GM03348 (cell line): ENCODE results near the gene TMEM39A.

Experiments
- DNase-seq: peaks from one replicate; pipeline ENCODE4 v3.0.0; 2012; ENCODE audit warnings: low spot score

TMEM39A gene, protein sequence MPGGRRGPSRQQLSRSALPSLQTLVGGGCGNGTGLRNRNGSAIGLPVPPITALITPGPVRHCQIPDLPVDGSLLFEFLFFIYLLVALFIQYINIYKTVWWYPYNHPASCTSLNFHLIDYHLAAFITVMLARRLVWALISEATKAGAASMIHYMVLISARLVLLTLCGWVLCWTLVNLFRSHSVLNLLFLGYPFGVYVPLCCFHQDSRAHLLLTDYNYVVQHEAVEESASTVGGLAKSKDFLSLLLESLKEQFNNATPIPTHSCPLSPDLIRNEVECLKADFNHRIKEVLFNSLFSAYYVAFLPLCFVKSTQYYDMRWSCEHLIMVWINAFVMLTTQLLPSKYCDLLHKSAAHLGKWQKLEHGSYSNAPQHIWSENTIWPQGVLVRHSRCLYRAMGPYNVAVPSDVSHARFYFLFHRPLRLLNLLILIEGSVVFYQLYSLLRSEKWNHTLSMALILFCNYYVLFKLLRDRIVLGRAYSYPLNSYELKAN

DNA sequence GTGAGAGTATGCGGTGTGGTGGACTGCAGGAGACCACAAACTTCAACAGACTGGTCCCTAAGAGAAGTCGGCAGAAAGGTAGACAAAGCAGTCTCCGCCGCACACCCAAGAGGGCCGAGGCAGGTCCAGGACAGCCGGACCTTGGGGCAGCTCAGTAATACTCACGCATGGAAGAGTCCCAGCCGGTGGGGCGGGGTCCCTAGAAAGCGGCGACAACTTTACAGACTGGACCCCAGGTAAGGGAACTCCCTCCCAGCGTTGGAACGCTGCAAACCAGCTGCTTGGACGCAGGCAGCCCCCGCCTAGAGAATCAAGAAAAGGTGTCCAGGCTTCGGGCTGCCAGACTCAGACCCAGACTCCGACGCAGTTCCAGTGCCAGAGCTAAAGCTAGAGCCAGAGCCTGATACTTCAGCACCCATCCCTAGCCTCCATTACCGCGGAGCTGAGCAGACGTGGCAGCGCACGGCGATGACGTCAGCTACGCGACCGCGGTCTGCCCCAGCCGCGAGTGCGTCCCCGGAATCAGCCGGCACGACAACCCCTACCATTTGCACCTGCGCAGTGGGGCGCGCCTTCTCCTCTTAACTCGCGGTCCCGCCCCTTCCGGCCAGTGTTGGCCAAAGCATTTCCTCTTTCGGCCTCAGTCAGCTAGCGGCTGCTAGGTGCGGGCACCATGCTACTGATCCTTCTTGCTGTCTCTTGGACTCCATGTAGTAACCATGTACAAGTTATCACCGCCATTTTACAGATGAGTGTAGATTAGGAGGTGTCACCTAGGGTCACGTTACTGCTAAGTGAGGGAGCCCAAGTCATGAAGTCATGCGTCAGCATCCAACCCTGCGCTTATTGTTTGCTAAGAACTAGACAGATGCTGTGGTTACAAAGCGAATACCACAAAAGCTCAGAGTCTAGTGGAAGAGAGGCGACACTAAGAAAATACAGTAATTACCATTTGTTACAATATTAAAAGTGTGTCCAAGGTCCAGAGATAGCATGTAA, at the start of gene TMEM39A:
Gene TMEM39A (minus strand): TSS at position 445 of the 999 bp plus-strand sequence. CDS start 1,541 bp downstream, outside the sequence.
- DNase-seq, result peak; percentile 100

DNA sequence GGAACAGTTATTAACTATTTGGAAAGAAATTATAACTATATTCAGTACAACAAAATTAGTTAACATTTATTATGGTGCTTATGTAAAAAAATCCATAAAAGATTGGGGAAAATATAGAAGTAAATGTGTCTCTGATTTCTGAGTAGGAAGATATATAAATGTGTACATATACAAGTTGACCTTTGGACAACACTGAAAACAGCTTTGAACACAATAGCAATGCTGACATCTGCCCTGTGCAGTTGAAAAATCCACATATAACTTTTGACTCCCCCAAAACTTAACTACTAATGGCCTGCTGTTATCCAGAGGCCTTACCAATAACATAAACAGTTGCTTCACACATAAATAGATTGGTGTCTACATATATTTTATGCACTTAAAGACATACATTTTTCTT, 47.3 kb upstream of the TMEM39A start:
- no peak for DNase-seq

DNA sequence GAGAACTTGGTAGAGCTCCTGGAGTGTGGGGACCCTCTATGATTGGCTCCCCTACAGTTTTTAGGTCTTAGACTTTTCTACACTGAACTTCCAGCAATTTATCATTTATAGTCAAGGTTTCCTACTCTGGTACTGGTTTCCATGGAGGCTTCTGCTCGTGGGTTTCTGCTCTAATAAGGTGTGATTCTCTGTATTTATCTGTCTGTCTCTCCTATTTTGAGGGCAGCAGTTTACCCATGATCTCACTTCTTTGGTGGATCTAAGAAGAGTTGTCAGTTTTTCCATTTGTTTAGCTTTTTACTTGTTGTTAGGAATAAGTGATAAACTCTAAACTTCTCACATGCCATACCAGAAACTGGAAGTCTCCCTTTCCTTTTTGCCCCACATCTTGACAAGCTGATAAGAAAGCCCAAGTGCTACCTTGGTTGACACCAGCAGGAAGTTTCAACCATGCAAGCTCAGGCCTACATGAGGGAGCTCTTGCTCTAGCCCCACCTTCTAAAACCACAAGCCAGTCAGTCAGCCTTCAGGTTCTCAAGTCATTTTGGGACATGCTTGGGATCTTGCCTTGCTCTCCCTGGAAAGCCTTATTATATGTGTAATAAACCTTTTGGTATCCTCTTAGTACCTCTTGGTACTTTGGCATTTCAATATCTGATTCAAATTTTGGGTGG, 44.9 kb upstream of the TMEM39A start:
- DNase-seq, result no peak

DNA sequence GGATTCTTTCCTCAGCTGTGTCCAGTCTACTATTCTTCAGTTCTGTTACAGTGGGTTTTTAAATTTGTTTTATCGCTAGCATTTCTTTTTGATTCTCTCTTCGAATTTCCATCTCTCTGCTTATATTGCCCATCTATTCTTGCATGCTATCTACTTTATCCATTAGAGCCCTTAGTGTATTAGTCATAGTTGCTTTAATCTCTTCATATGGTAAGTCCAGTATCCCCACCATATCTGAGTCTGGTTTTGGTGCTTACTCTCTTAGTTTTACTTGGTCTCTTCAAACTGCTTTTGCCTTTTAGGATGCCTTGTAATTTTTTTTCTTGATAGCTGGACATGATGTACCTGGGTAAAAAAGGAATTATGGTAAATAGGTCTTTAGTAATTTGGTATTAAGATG, 44.0 kb upstream of the TMEM39A start:
- DNase-seq, result no peak

DNA sequence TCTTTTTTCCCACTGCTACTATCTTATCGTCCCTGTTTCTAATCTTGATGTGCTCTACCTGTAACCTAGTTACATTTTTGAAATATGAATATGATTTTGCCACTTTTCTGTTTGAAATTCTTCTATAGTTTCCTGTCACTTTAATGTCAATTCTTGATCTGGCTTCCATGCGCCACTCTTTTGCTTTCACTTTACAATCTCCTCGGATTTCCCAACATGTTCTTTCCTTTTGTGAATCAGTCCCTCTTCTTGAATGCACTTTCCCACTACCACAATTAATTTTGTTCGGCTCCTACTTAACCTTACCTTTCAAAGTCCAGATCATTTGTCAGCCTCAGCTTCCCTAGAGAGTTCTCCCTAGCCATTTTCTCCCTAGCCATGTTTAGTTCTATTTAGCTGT, 43.2 kb upstream of the TMEM39A start:
- no peak for DNase-seq

DNA sequence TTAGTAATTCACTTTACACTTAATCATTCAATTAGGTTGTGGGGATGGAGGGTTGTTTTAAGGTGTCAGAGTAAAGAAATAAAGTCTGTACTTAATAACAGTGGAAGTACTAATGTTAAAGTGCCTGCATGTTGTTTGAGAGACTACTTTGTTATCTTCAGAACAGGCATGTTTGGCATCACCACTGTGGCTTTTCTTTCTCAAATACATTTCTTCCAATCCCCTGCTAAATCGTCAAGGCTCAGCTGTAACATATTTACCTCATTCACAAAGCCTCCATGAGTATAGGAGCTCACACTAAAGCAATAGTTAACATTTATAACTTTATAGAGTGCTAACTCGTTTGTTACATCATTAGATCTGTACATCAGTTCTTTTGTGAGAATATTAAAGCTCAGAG, 37.5 kb upstream of the TMEM39A start:
- no peak for DNase-seq

DNA sequence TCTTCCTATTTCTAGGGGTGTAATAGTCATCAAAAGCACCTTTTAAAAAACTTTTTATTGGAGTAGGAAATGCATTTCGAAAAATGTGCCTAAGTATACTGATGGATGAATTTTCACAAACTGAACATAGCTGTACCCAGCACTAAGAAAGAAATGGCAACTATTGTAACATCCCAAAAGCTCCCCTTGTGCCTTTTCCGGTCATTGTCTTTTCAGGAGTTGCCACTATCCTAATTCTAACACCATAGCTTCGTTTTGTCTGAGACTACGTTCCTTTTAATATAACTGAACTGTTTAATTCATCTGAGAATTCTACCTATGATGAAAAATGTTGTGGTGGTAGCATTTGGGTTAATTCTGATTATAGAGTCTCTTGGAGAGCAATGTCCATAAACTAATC, 36.9 kb upstream of the TMEM39A start:
- DNase-seq, result no peak

DNA sequence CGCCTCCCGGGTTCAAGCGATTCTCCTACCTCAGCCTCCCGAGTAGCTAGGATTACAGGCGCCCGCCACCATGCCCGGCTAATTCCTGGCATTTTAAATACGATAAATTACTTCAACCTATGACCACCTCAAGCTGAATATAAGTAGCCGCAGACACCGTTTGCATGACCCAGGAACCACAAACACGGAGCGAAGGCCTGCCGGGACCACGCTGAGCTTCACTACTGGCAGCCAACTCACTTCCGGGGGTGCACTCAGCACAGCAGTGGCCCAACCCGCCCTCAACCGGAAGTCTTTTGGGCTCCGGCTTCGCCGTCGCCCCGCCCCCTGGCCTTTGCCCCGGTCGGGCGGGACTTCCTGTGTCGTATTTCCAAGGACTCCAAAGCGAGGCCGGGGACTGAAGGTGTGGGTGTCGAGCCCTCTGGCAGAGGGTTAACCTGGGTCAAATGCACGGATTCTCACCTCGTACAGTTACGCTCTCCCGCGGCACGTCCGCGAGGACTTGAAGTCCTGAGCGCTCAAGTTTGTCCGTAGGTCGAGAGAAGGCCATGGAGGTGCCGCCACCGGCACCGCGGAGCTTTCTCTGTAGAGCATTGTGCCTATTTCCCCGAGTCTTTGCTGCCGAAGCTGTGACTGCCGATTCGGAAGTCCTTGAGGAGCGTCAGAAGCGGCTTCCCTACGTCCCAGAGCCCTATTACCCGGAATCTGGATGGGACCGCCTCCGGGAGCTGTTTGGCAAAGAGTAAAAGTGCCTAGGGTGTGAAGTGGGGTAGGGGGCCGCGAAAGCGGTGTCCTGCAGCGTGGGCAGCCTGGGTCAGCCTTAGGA, 35.0 kb upstream of the TMEM39A start, which contains the start of gene TIMMDC1:
Gene TIMMDC1 (plus strand): TSS at position 362 of the 826 bp plus-strand sequence. CDS start 187 bp downstream, at position 549.
- DNase-seq, result peak; percentile 98

DNA sequence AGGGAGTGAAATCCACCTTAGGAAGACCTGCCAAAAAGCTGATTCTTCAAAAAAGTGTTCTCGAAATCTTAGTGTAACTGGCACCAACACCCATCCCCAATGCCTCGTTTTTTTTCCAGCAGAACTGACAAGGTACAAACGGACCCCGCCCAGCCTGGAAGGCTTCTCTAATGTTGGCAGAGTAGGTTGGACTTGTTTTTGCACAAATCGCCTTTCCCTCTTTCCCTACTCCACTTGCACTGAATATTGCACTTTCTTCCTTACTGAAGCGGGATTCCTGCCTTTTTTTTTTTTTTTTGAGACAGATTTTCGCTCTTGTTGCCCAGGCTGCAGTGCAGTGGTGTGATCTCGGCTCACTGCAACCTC, 34.4 kb upstream of the TMEM39A start:
- DNase-seq, result peak; percentile 11

DNA sequence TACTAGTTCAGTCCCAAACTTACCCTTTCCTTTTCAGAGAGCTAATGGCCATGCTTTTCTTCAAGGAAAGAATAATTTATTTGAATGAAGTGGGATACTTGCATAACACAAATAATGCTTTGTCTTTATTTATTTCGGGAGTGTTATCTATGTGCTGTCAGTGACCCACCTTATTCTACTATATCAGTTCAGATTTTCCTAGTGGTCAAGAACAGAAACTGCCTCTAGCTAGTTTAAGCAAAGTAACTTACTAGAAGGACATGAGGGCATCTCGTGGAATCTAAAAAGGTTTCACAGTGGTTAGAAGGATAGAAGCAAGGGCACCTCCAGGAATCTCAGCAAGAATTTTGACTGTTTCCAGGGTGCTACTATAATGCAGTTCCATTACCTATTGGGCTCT, 31.2 kb upstream of the TMEM39A start:
- no peak for DNase-seq

DNA sequence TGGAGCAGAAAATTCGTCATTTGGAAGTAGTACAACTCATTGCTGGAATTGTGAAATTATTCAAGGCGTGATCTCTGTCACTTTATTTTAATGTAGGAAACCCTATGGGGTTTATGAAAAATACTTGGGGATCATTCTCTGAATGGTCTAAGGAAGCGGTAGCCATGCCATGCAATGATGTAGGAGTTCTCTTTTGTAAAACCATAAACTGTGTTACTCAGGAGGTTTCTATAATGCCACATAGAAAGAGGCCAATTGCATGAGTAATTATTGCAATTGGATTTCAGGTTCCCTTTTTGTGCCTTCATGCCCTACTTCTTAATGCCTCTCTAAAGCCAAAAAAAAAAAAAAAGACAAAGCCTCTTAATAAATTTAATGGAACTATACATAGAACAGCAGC, 29.4 kb upstream of the TMEM39A start:
- no peak for DNase-seq

DNA sequence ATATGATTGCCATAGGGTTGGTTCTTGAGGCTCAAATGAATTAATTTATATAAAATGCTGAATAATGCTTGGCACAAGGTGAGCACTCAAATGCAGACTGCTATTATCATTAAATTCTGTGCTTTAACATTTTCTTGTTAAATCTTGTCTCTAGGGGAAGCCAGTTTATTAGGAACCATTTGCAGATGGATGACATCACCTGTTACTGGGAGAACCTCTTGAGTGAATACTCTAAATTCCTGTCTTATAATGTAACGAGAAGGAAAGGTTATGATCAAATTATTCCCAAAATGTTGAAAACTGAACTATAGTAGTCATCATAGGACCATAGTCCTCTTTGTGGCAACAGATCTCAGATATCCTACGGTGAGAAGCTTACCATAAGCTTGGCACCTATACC, 28.7 kb upstream of the TMEM39A start:
- DNase-seq, result no peak

DNA sequence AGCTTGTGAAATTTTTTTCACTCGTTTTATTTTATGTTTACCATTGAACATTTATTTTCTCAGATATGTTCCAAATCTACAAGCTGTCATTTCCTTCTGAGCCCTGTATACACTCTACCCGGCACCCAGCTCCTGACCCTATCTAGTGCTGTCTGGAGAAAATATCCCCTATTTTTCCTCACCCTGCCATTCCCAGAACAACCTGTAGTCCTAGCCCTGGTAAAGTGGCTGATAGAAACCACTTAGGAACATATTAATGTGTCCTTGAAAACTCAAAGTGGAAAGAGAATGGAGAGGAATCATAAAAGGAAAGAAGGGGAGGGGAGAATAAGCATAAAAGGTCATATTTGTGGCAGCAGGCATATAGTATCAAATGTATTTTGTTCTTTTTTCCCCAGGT, 26.7 kb upstream of the TMEM39A start:
- no peak for DNase-seq

DNA sequence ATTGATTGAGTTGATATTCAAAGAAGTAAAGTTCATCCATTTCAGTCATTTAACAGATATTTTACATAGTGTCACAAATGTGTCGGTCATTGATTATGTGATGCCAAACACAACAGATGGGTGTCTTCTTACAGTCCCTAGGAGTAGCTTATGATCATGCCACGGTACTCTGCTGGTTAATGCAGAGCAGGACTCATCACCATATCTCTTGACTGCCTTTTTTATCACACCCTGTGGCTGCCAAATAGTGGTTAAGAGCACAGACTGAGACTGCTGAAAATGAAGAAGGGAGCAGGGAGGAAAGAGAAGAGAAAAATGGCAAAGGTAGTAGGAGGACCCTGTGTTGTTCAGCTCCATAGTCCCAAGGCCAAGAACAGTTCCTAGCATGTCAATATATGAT, 22.1 kb upstream of the TMEM39A start:
- no peak for DNase-seq

DNA sequence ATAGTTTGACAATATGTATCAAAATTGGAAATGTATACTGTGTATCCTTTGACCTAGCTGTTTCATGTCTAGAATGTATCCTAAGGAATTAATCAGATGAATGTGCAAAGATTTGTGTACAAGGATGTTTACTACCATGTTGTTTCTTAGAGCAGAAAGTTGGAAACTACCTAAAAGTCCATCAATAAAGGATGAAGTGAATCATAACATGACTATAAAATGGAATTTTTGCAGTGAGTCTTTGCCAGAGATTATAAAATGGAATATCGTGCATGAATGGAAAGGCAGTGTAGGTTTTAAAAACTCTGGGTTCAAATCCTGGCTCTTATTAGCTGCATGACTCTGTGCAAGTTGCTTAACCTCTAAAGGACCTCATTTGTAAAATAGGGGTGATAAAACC, 19.7 kb upstream of the TMEM39A start:
- no peak for DNase-seq

DNA sequence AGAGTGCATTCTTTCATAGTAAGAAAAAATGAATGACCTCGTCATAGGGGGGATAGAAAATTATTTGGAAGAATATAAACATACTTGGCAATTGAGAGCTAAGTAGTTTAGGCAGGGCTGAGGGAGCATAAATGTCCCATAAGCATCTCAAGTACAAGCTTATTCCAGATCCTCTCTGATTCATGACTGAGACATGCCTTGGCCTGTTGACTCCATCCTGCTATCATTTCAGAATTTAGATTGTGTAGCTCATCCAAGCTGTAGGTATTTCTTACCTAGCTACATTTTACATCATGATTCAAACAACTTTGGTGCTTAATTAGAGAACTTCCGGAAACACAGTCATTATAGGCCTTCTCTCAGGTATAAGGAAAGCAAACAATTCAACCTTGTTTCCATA, 17.7 kb upstream of the TMEM39A start:
- DNase-seq, result no peak

DNA sequence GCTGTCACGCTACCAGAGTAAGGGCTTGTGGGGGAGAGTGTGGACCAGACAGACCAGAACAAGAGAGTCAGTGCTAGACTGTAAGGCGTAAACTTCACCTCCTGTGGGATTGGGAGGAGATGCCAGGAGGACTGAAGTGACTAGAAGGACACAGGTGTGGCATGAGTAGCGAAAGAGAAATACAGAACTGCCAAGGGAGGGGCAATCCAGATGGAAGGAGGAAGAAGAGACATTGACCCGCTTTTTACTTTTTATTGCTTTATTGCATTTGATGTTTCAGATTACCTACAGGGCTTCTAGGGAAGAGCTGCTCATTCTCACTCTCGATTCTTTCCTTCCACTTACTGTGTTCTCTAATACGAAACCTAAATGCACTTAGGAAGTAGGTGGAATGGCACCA, 7.5 kb upstream of the TMEM39A start:
- DNase-seq, result no peak

DNA sequence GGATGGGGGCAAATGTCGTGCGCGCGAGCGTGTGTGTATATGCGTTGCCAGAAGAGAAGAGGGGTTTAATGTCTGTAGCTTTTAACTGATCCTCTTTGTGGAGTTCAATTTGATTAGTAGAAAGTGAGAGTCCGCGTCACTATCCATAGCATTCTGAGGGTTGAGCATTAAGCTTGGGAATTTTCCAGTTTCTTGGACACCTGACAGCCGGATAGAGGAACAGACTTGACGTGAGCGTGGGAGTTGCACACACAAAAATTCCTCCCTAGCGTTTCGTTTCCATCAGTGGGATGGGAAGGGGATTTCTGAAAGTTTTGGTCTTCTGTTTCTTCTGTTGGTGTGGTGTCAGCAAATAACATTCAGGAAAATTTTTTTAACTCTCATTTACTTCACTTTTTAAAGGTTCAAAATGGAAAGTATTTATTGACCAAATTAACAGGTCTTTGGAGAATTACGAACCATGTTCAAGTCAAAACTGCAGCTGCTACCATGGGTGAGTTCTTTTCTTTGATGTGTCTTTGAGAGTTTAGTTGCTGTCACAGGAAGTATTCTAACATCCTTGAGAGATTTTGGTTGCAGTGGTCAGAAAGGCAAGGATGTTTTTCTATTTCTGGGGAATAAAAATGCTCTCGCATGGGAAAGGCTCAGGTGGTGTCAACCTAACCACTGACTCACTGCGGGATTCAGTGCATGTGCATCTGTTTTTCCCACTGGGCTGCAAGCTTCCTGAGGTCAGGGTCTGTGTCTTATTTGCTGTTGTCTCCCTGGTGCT, 6.2 kb upstream of the TMEM39A start:
- peak; percentile 21 for DNase-seq

DNA sequence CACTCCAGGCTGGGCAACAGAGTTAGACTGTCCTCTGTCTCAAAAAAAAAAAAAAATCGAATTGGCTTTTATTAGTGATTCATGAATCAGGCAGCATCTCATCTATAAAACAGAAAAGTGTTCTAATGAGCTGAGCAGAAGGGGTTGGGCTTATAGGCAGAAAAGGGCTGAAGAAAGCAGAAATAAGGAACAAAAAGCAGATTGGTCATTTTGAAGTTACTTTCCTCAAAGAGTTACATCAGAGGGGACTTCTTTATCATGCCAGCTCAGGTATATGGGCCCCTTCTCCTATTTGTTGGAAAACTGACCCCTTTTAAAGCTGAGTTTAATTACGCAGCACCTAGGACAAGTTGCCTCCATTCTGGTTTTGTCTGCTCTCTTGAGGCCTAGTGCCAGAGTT, 4.6 kb upstream of the TMEM39A start:
- DNase-seq, result no peak

DNA sequence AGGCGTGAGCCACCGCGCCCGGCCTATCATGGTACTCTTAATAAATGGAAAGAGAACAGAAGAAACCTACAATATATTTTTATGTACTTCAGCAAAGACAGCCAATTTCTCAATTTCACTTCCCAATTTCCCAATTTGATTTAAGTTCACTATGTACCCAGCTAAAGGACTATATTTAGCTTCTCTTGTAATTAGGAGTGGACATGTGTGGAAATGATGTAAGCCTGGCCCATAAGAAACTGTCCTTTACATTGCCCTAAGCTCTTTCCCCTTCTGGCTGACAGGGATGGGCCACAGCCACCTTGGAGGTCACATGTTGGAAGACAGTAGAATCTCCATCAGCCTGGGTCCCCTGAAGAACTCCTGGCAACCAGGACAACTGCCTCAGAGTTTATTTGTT, 6.2 kb downstream of the TMEM39A start:
- DNase-seq, result no peak

DNA sequence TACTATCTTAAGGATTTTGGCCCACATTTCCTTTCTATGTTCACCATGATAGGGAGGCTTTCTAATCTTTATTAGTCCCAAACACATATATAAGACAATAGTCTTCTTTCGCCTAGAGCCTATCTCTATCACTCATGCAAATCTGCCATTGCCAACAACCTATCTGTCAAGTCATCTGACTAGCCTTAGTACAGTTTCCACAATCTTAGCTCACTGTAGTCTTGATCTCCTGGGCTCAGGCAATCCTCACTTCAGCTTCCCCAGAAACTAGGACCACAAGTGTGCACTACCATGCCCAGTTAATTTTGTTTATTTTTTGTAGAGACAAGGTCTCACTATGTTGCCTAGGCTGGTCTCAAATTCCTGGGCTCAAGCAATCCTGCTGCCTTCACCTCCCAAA, 6.9 kb downstream of the TMEM39A start:
- no peak for DNase-seq
